IMR-90 (cell line): ENCODE results near the gene WWC2.

Source experiments
- CTCF ChIP-seq: conservative IDR thresholded peaks from 2 replicates; pipeline ENCODE4 v1.5.1; 2012; ENCODE audit warnings: mild to moderate bottlenecking, low read depth, low read length, improper control_type of control experiment
- RCOR1 ChIP-seq: IDR thresholded peaks from 2 replicates; pipeline ENCODE4 v1.6.1; 2012; ENCODE audit warnings: mild to moderate bottlenecking, low read length, improper control_type of control experiment; ENCODE audit not compliant: insufficient replicate concordance
- RFX5 ChIP-seq: IDR thresholded peaks from 2 replicates; pipeline ENCODE4 v1.8.0; 2012; ENCODE audit warnings: low read depth, mild to moderate bottlenecking, low read length, moderate library complexity

DNA sequence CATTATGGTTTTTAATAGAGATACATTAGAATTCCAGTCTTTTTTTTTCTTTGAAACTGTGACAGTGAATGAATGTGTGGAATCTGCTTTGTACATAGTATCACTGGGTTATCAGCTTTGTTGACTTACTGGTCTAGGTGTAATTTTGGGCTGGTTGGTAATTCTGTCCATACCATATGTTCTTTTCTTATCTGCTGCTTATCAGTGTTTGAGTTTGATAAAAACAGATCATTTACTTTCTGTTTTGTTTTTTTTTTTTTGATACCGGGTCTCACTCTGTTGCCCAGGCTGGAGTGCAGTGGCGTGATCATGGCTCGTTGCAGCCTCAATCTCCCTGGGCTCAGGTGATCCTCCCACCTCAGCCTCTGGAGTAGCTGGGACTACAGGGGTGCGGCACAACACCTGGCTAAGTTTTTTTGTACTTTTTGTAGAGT is 12.4 kb downstream of the WWC2 start:
- TF ChIP-seq CTCF = no peak
- no peak for TF ChIP-seq RCOR1
- TF ChIP-seq RFX5 = no peak
